ENCODE measurements around the gene KCNA10.

Gene KCNA10

DNA sequence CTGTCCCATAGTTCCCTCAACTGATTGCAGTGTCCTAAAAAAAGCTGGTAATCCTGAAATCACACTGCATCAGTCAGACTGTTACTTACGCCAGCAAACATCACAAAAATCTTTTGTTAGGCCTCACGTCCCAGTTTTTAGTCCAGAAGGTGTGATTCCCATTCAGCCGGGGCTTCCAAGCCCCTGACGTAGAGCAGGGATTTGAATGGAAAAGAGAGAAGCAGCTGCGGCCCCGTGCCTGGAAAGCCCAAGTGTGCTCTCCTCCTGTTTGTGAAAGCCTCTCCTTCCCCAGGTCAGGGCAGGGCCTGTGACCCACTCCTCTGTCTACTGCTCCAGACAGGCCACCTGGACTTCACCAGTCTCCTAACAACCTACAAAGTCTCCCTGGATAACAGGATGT, 20.7 kb downstream of the KCNA10 start:
- DNase-seq (ENCODE audit: low read depth) = no peak

DNA sequence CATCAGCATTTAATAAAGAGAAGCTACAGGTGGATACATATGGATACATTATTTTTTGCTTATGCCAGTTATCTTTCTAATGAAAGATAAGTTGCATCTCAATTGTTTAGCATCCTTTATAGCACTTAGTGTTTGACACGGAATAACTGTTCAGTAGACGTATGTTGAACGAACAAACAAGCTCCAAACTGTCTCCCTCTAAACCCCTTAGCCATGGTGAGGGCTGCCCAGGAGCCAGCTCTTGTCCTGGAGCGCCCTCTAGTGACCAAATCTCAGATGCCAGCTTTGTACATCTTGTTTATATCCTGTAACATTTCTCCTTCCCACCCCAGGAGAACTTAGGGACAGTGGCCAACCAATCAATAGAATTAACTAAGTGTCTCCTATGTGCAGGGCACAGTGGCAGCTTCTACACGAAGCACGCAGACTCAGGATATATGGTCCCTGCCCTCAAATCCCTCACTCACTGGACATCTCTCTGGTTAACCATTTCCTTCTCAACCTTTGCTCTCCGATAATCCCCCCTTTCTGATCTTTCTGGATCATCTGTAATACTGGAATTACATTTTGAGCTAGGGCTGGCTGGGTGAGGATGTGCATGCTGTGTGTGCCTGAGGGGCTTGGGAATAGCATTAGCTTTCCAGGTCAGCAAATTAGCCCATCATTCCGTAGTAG, 22.9 kb downstream of the KCNA10 start:
- DNase-seq (ENCODE audit: low read depth) = peak; percentile 76

DNA sequence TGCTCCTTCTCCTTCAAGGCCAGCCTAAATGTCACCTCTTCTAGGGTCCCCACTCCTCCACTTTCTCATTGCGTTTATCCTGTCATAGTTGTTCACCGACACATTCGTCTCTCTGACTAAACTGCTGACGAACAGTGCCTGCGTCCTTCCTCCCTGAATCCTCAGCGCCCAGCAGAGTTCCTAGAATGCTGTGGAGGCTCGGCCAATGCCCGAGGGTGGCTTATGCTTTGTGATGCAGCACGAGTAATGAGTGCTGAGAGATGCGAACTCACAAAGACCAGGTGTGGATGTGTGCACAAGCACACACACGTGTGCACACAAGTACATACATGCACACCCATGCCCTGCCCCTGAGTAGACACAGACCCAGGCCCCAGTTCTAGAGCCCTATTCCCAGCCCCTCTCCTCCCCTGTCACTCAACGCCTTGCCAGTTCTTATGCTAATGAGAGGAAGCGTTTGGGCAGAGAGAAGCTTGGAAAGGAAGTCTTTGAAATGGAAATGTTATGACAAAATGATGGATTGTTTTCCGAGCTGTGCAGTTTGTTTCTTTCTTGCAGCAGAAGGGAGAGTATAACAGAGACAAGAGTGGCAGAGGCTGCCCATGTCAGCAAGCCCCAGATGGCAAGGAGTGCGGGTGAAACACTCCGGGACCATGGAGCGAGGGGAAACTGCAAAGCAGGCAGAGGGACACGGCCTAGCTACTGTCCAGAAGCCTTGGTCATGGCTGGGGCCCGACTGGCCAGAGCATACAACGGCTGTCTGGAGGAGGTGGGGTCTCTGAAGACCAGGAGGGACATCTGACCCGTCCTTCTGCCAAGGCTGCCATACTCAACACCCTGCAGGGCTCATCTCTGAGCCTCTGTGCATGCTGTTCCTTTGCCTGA, 24.2 kb downstream of the KCNA10 start:
- no peak for DNase-seq (ENCODE audit: low read depth)

DNA sequence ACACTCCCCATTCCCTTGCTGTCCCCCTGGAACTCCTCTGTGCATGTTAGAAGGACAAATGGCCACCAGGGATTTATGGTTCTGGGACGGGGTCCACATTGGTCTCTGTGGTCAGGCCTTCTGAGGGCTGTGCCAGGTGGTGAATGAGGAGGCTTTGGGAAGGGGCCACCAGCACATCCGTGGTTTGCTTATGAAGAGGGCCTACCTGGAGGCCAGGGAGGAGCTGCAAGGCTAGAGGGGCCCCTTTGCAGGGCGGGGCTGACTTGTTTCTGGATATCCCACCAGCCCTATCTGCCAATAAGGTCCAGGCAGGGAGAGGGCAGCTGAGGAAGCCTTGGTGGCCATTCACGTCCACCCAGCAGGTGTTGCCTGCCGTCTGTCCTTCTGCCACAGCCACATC, 24.9 kb downstream of the KCNA10 start:
- DNase-seq (ENCODE audit: low read depth) = no peak

DNA sequence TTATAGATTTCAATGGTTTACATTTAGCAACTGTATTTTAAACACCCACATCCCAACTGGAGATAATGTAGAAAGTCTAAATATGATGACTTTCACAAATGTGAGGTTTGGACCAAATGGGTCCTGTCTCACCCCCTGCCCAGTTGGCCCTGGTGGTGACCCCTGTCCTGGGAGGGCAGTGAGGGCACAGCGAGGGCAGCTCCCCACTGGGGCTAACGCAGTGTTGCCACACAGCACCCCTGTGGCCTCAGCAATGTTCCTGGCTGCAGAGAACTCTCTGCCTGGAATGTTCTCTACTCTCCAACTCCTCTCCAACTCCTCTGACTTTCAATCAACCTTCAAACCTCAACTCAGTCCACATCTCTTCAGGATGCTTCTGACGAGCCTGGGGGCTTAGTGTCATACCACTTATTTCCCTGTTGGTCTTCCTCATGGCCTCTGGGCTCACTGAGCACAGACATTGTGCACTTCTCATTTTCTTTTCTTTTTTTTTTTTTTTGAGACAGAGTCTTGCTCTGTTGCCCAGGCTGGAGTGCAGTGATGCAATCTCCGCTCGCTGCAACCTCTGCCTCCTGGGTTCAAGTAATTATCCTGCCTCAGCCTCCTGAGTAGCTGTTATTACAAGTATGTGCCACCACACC, 25.8 kb downstream of the KCNA10 start:
- no peak for DNase-seq (ENCODE audit: low read depth)

DNA sequence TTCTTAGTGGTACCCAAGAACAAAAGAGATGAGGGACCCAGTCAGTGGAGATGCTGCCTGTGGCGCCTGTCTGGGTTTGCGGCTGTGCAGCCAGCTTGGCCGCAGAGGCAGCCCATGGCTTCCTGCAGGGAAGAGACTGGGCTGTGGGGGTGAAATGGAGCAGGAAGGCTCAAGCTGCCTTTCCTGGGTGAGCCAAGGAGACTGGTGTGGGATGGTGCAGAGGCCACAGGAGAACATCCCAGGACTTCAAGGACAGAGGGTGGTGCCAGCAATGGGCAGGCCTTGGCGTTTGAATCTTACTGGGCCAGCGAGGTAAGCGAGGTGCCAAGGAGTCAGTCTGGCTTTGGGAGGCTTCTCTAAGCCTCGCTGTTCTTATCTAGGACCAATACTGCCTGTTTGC, 26.4 kb downstream of the KCNA10 start:
- DNase-seq (ENCODE audit: low read depth) = peak; percentile 38

DNA sequence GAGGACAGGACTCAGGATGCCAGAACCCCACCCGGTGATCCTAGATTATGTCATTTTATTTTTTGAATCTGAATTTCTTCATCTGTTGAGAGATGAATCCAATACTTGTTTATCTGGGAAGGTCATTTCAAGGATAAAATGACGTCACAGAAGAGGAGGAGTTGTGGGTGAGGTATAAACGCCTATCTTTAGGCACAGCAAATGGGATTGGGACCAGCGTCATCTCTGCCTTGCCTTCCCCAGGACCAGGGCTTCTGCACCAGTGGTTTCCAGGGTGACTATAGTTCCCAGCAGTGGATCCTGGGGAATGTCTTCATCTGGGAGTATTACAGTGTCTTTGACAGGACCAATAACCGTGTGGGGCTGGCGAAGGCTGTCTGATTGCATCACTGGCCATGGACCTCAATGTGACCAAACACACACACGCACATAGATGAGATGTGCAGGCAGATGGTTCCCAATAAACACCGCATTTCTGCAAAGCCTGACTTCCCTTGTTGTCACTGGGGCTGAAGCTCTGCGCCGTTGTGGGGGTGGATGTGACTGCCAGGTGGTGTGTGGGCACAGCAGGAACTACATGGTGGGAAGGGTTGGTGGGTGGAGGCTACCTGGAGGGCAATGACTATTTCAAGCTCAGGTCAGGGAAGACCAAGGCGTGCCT, 28.1 kb downstream of the KCNA10 start:
- peak; percentile 48 for DNase-seq (ENCODE audit: low read depth)

DNA sequence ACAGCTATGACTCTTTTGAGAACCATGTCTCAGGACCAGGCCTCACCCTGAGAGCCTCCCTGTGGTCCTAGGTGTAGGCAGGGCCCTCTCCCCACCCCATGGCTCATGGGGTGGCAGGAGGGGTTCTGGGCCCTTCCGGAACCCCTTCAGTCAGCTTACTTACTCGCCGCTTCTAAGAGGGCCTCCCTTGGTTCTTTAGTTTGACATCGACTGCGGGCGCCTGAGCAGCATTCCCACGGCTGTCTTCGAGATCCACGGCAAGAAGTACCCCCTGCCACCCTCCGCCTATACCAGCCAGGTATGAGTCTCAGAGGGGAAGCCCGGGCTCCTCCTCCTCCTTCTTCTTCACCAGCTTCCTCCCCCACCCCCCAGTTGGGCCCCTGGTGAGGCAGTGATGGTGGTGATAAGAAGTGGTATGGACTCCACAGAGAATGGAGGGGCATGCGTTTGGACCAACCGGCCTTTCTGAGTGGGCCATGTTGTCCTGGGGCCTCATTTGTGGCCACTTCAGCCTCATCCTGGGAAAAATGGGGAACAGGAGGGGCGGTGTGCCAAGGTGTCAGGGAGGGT, 28.9 kb downstream of the KCNA10 start:
- DNase-seq (ENCODE audit: low read depth) = no peak

DNA sequence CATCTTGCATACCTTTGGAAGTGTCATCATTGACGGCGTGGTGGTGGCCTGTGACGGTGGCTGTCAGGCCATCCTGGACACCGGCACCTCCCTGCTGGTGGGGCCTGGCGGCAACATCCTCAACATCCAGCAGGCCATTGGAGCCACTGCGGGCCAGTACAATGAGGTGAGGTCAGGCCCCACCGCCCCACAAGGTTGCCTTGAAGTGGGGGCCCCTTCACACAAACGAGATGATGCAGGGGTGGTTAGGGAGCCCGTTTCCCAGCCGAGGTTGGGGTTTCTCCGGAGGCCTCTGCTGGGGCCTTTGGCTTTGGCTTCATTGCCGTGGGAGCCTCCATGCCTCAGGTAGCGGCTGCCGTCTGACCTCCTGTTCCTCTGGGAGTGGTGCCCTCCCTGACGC, 29.6 kb downstream of the KCNA10 start:
- no peak for DNase-seq (ENCODE audit: low read depth)

DNA sequence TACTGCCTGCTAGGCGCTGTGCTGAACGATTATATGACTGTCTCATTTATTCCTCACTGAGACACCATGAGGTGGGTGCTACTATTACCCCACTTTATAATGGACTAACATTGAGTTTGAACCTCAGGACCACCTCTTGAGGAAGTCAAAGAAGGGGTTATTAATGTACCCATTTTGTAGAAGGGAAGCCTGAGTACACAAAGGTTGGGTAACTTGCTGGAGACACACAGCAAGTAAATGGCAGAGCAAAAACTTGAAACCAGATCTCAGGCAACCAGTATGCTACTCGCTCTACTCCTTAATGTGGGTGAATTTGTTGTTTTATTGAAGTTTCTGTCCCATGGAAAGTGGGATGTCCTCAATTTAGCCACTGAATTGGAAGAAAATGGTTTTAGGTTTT, 30.1 kb downstream of the KCNA10 start:
- no peak for DNase-seq (ENCODE audit: low read depth)

DNA sequence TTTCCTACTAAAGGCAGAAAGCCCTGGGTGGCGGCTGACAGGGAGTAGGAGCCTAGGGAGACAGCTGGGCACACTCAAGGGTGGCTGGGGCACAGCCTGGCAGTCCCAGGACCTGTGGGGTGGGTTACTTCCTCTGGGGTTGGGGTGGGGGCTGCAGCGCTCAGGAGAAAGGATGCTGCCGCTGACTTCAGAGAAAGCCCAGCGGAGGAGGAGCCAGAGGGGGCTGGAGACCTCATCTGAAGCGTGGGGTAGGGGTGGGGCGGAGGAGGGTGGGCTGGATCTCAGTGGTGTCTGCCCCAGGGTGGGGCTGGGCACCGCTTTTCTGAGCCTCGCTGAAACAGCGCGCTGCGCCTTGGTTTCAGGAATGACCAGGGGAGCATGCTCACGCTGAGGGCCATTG, 30.8 kb downstream of the KCNA10 start:
- DNase-seq (ENCODE audit: low read depth) = no peak

DNA sequence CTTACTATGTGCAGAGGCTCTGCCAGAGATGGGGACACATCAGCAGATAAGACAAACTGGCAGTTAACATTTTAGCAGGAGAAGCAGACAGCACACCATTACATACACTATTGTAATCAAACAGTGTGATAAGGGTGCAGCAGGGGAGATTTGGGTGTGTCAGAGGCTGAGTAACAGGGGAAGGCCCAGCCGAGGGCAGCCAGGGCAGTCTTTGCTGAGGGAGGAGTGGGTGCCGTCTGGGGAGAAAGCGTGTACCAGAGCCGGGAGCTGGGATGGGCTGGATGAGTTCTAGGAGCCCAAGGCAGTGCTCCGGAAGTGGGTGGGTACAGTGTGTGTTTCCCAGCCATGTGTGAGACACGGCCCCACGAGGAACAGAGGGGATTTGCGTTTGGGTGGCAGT, 31.2 kb downstream of the KCNA10 start:
- peak; percentile 49 for DNase-seq (ENCODE audit: low read depth)

DNA sequence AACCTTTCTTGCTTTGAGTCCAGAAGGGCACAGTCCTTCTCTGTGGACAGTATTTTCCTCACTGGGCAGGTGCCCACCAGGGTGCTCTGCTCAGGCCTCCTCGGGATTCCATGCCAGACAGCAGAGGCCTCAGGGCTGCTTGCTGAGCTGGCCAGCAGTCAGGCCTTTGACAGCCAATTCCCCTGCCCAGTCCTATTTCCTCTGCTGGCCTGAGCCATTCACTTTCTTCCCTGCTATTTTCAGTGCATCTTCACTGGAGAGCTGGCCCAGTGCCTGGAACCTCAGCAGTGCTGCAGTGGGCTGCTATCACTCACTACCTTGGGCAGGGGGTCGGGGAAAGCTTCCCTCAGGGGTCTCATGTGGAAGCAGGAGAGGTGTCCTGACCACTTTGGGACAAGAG, 33.2 kb downstream of the KCNA10 start:
- DNase-seq (ENCODE audit: low read depth) = no peak

DNA sequence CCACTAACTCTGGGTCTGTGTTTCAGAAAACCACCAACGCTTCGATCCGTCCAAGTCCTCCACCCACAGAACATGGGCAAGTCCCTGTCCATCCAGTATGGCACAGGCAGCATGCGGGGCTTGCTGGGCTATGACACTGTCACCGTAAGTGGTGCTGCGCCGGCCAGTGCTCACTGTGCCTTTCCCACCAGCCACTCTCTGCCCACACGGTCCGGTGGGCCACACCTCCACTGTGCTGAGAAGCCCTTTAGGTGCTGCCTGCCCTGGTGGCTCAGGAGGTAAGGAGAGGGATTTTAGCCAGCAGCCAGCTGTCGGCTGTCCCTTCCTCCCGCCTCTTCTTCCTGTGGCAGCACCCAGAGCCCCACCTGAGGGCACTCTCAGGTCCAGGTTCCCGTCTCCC, 34.2 kb downstream of the KCNA10 start:
- DNase-seq (ENCODE audit: low read depth) = no peak

DNA sequence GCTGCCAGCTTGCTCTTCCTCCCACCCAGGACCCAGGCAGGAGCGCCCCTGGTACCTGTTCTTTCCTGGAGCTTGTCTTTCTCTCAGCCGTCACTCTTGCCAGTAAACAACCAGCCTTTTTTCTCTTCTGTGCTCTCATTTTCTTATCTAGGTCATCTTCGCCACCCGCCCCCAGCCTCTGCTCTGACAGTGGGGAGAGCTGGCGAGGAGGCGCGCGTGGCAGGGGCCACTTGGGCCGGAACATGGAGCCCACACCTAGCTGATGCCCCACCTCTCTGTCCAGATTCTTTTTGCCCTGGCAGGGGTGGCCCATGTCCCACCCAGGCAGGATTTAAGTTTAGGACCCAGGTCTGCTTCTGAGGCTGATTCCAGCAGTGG, 35.7 kb downstream of the KCNA10 start:
- no peak for DNase-seq (ENCODE audit: low read depth)

DNA sequence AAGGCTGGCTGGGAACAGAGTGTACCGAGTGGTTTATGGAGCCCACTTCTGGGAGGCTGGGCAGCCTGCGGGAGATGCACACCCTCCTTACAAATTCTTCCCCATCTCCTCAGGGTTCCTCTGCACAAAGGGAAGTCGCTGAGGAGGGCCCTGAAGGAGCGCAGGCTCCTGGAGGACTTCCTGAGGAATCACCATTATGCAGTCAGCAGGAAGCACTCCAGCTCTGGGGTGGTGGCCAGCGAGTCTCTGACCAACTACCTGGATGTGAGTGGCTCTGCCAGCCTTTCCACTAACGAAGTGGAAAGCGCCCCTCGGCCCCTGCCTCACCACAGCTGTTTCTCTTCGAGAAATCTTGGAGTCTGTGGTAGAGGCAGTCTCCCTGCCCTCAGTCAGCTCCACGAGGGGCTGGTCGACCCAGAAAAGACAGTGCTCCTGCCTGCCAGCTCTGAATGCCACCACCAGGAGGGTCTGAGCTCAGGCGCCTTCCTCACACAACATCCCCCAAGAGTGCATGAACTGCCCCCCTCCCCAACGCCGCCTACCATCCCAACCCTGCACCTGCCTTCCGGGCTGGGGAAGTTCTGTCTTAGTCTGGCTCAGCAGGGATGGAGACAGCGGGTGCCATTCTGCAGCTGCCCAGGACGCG, 36.2 kb downstream of the KCNA10 start:
- no peak for DNase-seq (ENCODE audit: low read depth)

DNA sequence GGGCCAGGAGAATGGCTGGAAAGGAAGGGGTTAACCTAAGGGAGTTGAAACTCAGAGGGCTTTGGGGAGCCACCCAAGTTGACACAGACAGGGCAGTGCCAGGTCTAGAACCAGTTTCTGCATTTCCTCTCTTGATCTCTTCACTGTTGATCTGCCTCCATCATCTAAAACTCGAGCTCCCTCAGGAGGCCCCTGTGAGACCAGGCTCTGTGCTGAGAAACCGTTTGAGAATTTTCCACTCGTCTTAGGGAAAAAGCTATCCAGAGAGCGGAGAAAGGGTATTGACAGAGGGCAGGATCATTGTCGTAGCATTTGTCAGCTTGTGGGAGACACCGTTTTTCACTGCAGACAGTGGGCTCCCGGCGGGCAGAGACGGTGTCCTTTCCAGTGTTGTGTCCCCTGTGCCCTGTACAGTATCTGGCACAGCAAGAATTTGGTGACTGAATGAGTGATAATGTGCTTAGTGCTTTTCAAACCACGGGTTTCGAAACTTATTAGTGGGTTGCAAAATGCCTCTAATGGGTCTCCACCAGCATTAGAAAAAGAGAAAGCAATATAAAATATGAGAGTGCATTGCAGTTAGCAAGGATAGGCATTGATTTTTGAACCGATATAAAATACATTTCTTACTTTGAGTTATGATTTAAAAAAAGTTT, 36.9 kb downstream of the KCNA10 start:
- DNase-seq (ENCODE audit: low read depth) = peak; percentile 71

DNA sequence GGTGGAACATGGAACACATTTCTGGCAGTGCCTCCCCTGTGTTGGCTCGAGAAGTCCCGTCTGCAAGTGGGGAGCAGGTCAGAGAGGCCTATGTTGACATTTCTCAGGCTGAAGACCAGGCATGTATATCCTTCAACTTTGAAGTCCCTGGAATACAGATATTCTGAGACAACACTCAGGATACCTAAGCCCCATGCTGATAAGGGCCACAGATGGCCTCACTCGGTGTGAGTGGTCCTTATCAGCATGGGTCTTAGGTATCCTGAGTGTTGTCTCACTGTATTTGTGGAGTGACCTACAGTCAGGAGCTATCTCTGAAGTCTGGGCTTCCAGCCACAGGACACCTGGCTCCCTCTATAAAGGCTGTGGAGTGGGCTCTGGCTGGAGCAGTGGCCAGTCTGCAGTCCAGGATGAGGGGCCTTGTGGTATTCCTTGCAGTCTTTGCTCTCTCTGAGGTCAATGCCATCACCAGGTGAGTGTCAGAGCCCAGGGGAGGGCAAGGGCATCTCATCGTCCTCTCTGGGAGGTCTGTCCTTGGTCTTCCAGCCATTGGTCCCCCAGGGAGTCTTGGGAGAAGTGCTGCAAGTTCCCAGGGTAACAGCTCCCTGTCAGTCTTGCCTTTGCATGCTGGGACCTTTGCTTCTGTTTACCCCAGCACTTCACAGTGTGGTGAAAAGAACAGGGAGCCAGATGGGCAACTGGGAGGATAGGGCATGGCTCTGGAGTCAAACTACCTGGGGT, 38.4 kb downstream of the KCNA10 start:
- no peak for DNase-seq (ENCODE audit: low read depth)

DNA sequence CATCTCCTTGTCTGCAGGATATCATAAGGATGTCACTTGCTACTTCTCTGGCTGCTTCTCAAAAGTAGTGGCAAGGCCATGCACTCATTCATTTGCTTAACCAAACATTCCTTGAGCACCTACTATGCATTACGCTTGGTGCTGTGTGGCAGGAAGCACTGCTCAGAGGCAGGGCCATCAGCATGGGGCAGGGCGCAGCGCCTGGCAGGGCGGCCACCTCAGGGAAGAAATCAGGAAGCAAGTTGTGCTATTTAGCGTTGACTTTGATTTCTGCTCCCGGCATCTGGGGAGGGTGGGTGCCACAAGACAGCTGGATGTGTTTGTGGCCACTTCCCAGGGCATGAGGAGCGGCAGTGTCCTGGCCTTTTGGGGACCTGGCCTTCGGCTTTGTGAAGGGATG, 40.1 kb downstream of the KCNA10 start:
- DNase-seq (ENCODE audit: low read depth) = no peak

DNA sequence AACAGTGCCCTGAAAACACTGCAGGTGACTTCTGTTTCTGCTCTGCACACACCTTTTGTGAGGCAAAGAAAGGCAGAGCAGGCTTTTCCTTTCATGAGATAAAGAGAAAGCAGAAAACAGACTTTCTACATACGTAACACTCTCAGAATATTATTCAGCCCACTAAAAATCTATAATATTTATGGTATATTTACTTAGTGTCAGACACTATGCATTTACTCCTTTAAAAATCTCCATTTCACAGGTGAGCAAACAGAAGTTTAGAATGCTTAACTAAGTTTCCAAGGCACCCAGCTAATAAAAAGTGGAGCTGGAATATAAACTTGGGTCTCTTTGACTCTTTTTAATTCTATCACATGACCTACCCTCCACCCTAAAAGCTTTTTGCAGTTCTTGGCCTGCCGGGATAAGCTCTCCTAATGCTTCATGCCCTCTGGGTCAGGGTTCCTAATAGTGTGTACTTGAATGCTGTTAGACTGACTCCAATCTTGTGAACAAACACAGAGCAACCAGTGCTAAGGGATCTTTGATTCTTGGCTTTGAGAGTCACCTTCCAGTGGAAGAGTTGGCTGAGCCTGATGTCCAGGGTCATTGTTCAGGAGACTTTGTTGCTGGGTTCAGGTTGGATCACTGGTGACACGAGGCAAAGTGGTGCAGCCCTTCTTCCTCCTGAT, 40.9 kb downstream of the KCNA10 start:
- DNase-seq (ENCODE audit: low read depth) = no peak
